Measurements from ENCODE around the gene PHACTR3. TPM values are rescaled to one million over a fixed set of nuclear protein-coding genes. Genes with fewer than 3 reads are reported as not detected.

The PHACTR3 gene
- total RNA-seq, 1 experiment from 2014 or later = 0.63 TPM

DNA sequence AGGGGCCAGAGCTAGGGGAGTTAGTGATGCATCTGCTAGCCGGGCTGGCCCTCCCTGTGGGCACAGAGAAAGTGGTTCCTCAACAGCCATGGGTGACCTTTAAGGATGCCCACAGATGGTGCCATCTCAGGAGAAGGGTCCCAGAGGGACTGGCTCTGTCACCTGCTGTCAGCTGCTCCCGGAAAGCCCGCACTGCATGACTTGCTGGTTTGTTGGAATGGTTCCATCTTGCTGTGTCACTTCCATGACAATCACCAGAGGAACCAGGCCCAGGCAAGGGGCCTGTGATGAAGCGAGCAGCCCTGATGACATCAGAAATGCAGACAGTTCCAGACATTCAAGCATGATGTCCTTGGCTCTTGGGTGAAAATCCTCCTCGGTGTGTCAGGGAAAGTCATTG is 125.2 kb downstream of the PHACTR3 start:
- no peak for DNase-seq (ENCODE audit: low read depth)

DNA sequence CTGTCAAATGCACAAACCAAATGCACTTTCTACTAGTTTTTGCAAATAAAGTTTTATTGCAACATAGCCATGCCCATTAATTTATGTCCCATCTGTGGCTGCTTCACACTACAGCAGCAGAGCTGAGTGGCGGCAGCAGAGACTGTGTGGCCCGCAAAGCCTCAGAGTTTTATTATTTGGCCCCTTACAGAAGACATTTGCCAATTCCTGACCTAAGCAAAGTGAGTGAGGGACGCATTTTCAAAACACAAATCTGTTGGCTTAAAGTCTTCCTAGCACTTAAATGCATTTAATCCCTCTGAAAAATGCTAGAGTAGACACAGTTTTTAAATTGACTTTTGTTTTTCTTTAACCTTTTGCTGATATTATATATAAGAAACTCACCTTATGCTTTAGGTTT is 126.4 kb downstream of the PHACTR3 start:
- no peak for DNase-seq (ENCODE audit: low read depth)

GRCh38 chr20:59731376-59731775 is 127.0 kb downstream of the PHACTR3 start:
- no peak for DNase-seq (ENCODE audit: low read depth)

- DNase-seq (ENCODE audit: low read depth) = no peak
Measured at GRCh38 chr20:59733351-59733750, 129.0 kb downstream of the PHACTR3 start.

- DNase-seq (ENCODE audit: low read depth) = no peak
Measured at GRCh38 chr20:59735486-59735885, 131.1 kb downstream of the PHACTR3 start.

- no peak for DNase-seq (ENCODE audit: low read depth)
Measured at GRCh38 chr20:59735917-59736316, 131.6 kb downstream of the PHACTR3 start.

- no peak for DNase-seq (ENCODE audit: low read depth)
Measured at GRCh38 chr20:59736366-59736765, 132.0 kb downstream of the PHACTR3 start.

- DNase-seq (ENCODE audit: low read depth) = no peak
Measured at GRCh38 chr20:59737073-59737666, 132.8 kb downstream of the PHACTR3 start.

DNA sequence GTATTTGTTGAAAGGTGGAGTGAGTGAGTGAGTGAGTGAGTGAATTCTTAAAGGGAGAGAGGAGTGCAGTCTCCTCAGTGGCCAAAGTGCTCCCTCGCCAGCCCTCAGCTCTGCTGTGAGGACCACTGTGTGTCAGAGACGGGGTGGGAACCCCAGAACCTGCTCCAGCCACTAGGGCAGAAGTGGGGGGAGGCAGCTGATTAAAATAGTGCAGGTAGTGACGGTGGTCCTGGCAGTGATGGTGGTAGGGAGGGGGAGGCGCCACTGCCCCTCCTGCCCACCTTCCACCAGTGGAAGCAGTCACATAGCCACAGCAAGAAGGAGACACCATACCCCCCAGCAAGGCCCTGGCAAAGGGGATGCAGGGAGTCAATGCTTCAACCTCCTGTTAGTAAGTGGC is 133.5 kb downstream of the PHACTR3 start:
- no peak for DNase-seq (ENCODE audit: low read depth)

- no peak for DNase-seq (ENCODE audit: low read depth)
Measured at GRCh38 chr20:59738851-59739250, 134.5 kb downstream of the PHACTR3 start.

- DNase-seq (ENCODE audit: low read depth) = no peak
Measured at GRCh38 chr20:59740621-59741020, 136.3 kb downstream of the PHACTR3 start.

DNA sequence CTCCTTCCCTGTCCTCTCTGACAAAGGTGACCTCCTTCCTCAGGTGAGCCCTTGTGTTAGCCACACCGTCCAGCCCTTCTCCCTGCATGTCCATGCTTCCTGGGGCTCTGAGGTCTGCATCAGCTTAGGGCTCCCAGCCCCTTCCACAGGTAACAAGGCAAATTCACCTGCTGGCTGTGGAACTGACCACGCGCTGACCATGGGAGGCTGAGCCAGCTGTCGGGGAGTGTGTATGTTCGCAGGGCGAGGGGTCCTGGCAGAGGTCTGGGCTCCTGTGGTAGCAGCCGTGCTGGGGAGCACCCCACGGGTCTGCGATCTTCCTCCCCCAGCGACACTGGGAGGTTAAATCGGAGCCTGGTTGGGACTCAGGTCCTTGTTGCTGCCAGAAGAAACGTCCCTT is 136.7 kb downstream of the PHACTR3 start:
- no peak for DNase-seq (ENCODE audit: low read depth)

DNA sequence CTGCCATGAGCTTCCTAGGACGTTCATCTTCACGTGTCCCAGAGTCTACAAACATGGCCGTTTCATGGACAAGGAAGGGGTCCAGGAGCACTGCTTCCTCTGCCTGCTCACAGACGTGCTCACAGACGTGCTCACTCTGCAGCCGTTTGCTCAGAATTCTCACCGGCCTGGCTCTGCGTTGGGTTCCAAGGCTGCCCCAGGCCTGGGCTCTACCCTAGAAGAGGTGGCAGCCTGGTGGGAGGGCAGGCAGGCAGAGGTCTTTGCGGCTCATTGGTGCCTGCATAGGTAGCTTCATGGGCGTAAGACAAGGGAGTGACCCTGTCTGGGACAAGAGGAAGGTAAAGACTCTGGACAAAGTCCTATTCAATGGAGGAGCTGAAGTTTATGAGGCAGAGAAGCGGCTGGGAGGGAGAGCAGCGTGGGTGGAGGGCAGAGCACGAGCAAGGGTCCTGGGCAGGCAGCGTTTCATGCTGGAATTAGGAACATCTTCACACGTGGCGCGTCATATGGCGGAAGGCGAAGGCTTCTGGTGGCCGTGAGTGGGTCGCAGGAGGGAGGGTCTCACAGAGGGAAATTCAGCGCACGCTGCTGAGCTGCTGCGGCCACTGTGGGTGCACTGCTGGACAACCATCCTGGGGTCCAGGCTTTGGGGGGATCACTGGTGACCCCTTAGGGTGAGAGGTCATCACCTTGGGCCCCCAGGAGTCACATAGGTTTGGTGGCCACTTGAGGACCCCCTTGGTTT is 138.2 kb downstream of the PHACTR3 start:
- DNase-seq (ENCODE audit: low read depth) = no peak

DNA sequence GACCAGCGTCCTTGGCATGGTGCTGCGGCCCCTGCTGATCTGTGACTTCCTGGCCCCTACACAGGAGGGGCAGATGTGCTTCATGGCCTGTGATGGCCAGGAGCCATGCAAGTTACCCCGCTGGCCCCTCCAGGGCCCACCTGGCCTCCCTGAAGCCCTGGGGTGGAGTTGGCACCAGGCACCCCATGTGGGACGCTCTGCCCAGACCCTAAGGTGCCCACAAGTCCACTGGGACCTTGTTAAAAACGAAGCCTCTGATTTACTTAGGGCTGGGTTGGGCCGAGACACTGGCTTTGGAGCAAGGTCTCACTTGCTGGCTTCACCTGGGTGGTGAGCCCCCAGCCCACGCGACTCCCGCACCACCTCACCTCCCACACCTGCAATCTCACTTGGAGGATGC is 139.0 kb downstream of the PHACTR3 start:
- no peak for DNase-seq (ENCODE audit: low read depth)

GRCh38 chr20:59743767-59744485 is 139.6 kb downstream of the PHACTR3 start:
- DNase-seq (ENCODE audit: low read depth) = no peak

GRCh38 chr20:59744756-59745155 is 140.4 kb downstream of the PHACTR3 start:
- no peak for DNase-seq (ENCODE audit: low read depth)

- DNase-seq (ENCODE audit: low read depth) = no peak
Measured at GRCh38 chr20:59745201-59745600, 140.9 kb downstream of the PHACTR3 start.

- no peak for DNase-seq (ENCODE audit: low read depth)
Measured at GRCh38 chr20:59745716-59746115, 141.4 kb downstream of the PHACTR3 start.

- DNase-seq (ENCODE audit: low read depth) = no peak
Measured at GRCh38 chr20:59746155-59746554, 141.8 kb downstream of the PHACTR3 start.

GRCh38 chr20:59747671-59748515 is 143.6 kb downstream of the PHACTR3 start:
- no peak for DNase-seq (ENCODE audit: low read depth)

- DNase-seq (ENCODE audit: low read depth) = no peak
Measured at GRCh38 chr20:59748619-59749191, 144.4 kb downstream of the PHACTR3 start.
